SK-N-SH treated with all-trans-retinoic acid at 6 μM for 48 hours (cell line): ENCODE results near the gene STXBP2.

Experiments
- CSDC2 ChIP-seq: fragments of 250-450 bp; sonication (Bioruptor Pico); IDR thresholded peaks from 2 replicates; pipeline ENCODE4 v1.5.0; 2020; ENCODE audit warnings: mild to moderate bottlenecking, moderate library complexity
- ESRRG ChIP-seq: fragments of 250-450 bp; sonication (Bioruptor Pico); IDR thresholded peaks from 2 replicates; pipeline ENCODE4 v1.6.1; 2021; ENCODE audit warnings: mild to moderate bottlenecking
- ISL1 ChIP-seq: fragments of 250-450 bp; sonication (Bioruptor Pico); IDR thresholded peaks from 2 replicates; pipeline ENCODE4 v2.1.2; 2022; ENCODE audit warnings: mild to moderate bottlenecking, moderate library complexity
- PPARA ChIP-seq: fragments of 250-450 bp; sonication (Bioruptor Pico); IDR thresholded peaks from 2 replicates; pipeline ENCODE4 v1.5.0; 2020; ENCODE audit warnings: mild to moderate bottlenecking, borderline replicate concordance
- SNAI2 ChIP-seq: fragments of 250-450 bp; sonication (Bioruptor Pico); IDR thresholded peaks from 2 replicates; pipeline ENCODE4 v1.5.0; 2020; ENCODE audit warnings: mild to moderate bottlenecking, moderate library complexity
- TOX ChIP-seq: fragments of 250-450 bp; sonication (Bioruptor Pico); IDR thresholded peaks from 2 replicates; pipeline ENCODE4 v1.8.0; 2021; ENCODE audit warnings: mild to moderate bottlenecking, moderate library complexity, borderline replicate concordance
- ZFP3 ChIP-seq: fragments of 250-450 bp; sonication (Bioruptor Pico); IDR thresholded peaks from 2 replicates; pipeline ENCODE4 v1.5.0; 2020; ENCODE audit warnings: mild to moderate bottlenecking, moderate library complexity
- ZFP30 ChIP-seq: fragments of 450-650 bp; formaldehyde crosslinking; IDR thresholded peaks from 2 replicates; pipeline ENCODE4 v1.5.0; 2022; ENCODE audit warnings: mild to moderate bottlenecking, moderate library complexity
- ZNF8 ChIP-seq: fragments of 450-650 bp; formaldehyde crosslinking; IDR thresholded peaks from 2 replicates; pipeline ENCODE4 v1.5.0; 2020; ENCODE audit warnings: mild to moderate bottlenecking, moderate library complexity
- TF ChIP-seq, protein P1 (sequence below): fragments of 250-450 bp; sonication (Bioruptor Pico); IDR thresholded peaks from 2 replicates; pipeline ENCODE4 v1.8.0; 2020; ENCODE audit warnings: mild to moderate bottlenecking, moderate library complexity, borderline replicate concordance

DNA sequence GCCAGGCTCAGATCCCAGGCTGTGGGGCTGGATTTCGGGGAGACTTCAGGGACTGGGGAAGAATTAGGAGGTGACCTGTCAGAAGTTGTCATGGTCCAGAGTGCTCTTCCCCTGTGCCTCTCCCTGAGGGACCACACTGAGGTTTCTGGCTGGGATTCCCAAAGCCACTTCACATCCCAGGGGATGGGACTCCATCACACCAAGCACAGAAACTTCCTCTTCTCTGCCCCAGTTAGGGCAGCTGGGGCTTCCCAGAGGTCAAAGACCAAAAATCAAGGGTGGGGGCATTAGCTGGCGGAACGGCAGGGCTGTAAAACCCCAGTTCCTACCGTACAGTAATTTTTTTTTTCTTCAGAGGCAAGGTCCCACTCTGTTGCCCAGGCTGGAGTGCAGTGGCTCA, 57.6 kb downstream of the STXBP2 start:
- TF ChIP-seq CSDC2 (CRISPR knock-in tag) (no peak), TOX (CRISPR knock-in tag) (no peak), ZFP3 (CRISPR knock-in tag) (no peak), SNAI2 (CRISPR knock-in tag) (no peak), ZFP30 (no peak), ISL1 (CRISPR knock-in tag) (no peak), ESRRG (CRISPR knock-in tag) (no peak), PPARA (CRISPR knock-in tag) (no peak), ZNF8 (CRISPR knock-in tag) (no peak)
- TF ChIP-seq, protein P1, sequence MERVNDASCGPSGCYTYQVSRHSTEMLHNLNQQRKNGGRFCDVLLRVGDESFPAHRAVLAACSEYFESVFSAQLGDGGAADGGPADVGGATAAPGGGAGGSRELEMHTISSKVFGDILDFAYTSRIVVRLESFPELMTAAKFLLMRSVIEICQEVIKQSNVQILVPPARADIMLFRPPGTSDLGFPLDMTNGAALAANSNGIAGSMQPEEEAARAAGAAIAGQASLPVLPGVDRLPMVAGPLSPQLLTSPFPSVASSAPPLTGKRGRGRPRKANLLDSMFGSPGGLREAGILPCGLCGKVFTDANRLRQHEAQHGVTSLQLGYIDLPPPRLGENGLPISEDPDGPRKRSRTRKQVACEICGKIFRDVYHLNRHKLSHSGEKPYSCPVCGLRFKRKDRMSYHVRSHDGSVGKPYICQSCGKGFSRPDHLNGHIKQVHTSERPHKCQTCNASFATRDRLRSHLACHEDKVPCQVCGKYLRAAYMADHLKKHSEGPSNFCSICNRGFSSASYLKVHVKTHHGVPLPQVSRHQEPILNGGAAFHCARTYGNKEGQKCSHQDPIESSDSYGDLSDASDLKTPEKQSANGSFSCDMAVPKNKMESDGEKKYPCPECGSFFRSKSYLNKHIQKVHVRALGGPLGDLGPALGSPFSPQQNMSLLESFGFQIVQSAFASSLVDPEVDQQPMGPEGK: no peak
